HepG2 (cell line): ENCODE results near the gene RGN. TPM values are rescaled to one million over a fixed set of nuclear protein-coding genes. Genes with fewer than 3 reads are reported as not detected.

ENCODE experiments used
- CEBPG ChIP-seq: IDR thresholded peaks from 2 replicates; pipeline ENCODE4 v1.6.1; 2016
- DRAP1 ChIP-seq: IDR thresholded peaks from 2 replicates; pipeline ENCODE4 v1.6.1; 2016; ENCODE audit warnings: missing genetic modification reagents, missing compliant biosample characterization
- ERF ChIP-seq: IDR thresholded peaks from 2 replicates; pipeline ENCODE4 v1.6.1; 2018; ENCODE audit warnings: missing biosample characterization, missing genetic modification reagents
- FLYWCH1 ChIP-seq: sonication (generic); formaldehyde crosslinking; IDR thresholded peaks from 2 replicates; pipeline ENCODE4 v1.8.1; 2023; ENCODE audit warnings: mild to moderate bottlenecking, missing genetic modification reagents
- FOXK1 ChIP-seq: sonication (generic); formaldehyde crosslinking; IDR thresholded peaks from 2 replicates; pipeline ENCODE4 v1.4.0; 2020; ENCODE audit warnings: low read depth, missing genetic modification reagents, borderline replicate concordance
- HOXA5 ChIP-seq: sonication (generic); formaldehyde crosslinking; IDR thresholded peaks from 2 replicates; pipeline ENCODE4 v1.4.0; 2020; ENCODE audit warnings: missing genetic modification reagents
- KDM3A ChIP-seq: IDR thresholded peaks from 2 replicates; pipeline ENCODE4 v1.6.1; 2018; ENCODE audit warnings: low read depth, missing compliant biosample characterization
- MEIS1 ChIP-seq: sonication (generic); formaldehyde crosslinking; IDR thresholded peaks from 2 replicates; pipeline ENCODE4 v1.9.0; 2021; ENCODE audit warnings: mild to moderate bottlenecking, missing genetic modification reagents, moderate library complexity, borderline replicate concordance
- POLR2A ChIP-seq, 2 experiments: IDR thresholded peaks; 2 replicates each; pipeline ENCODE4 v1.6.1; 2011; ENCODE audit warnings: low read depth in 2 of 2, low read length in 2 of 2, mild to moderate bottlenecking in 1 of 2, moderate library complexity in 1 of 2; ENCODE audit not compliant: insufficient read depth in 1 of 2
- SAP130 ChIP-seq: IDR thresholded peaks from 2 replicates; pipeline ENCODE4 v1.6.1; 2016; ENCODE audit warnings: low read depth
- SRSF4 ChIP-seq: fragments of 200-400 bp; formaldehyde crosslinking; IDR thresholded peaks from one replicate; pipeline ENCODE4 v1.6.1; 2018; ENCODE audit warnings: mild to moderate bottlenecking, low read depth, low read length, moderate library complexity; ENCODE audit not compliant: poor library complexity, severe bottlenecking
- TAF15 ChIP-seq: fragments of 200-400 bp; formaldehyde crosslinking; IDR thresholded peaks from one replicate; pipeline ENCODE4 v1.6.1; 2018; ENCODE audit warnings: mild to moderate bottlenecking, low read depth, low read length; ENCODE audit not compliant: poor library complexity, severe bottlenecking
- TBL1XR1 ChIP-seq: fragments of 150-350 bp; IDR thresholded peaks from 2 replicates; pipeline ENCODE4 v1.6.1; 2014; ENCODE audit warnings: borderline replicate concordance, low read length; ENCODE audit not compliant: partially characterized antibody
- TGIF2 ChIP-seq: IDR thresholded peaks from 2 replicates; pipeline ENCODE4 v1.6.1; 2016; ENCODE audit warnings: control low read depth, missing compliant biosample characterization
- ZNF225 ChIP-seq: sonication (generic); formaldehyde crosslinking; IDR thresholded peaks from 2 replicates; pipeline ENCODE4 v1.4.0; 2020; ENCODE audit warnings: mild to moderate bottlenecking, missing genetic modification reagents
- ZNF24 ChIP-seq: fragments of 450-650 bp; IDR thresholded peaks from 2 replicates; pipeline ENCODE4 v1.6.1; 2017; ENCODE audit warnings: antibody characterized with exemption, mild to moderate bottlenecking
- ZNF263 ChIP-seq: sonication (generic); formaldehyde crosslinking; IDR thresholded peaks from 2 replicates; pipeline ENCODE4 v1.4.0; 2020; ENCODE audit warnings: missing genetic modification reagents
- ZNF558 ChIP-seq: sonication (generic); formaldehyde crosslinking; IDR thresholded peaks from 2 replicates; pipeline ENCODE4 v1.9.0; 2022; ENCODE audit warnings: mild to moderate bottlenecking, missing genetic modification reagents, borderline replicate concordance
- ZNF567 ChIP-seq: sonication (generic); formaldehyde crosslinking; IDR thresholded peaks from 2 replicates; pipeline ENCODE4 v1.8.1; 2023; ENCODE audit warnings: mild to moderate bottlenecking, missing genetic modification reagents, borderline replicate concordance
- ZNF569 ChIP-seq: sonication (generic); formaldehyde crosslinking; IDR thresholded peaks from 2 replicates; pipeline ENCODE4 v1.5.0; 2020; ENCODE audit warnings: mild to moderate bottlenecking, missing genetic modification reagents, moderate library complexity, borderline replicate concordance
- ZNF570 ChIP-seq: sonication (generic); formaldehyde crosslinking; IDR thresholded peaks from 2 replicates; pipeline ENCODE4 v1.4.0; 2020; ENCODE audit warnings: mild to moderate bottlenecking, missing genetic modification reagents, borderline replicate concordance
- ZNF644 ChIP-seq: IDR thresholded peaks from 2 replicates; pipeline ENCODE4 v1.6.1; 2016; ENCODE audit warnings: low read depth
- ZNF709 ChIP-seq: sonication (generic); formaldehyde crosslinking; IDR thresholded peaks from 2 replicates; pipeline ENCODE4 v1.5.0; 2020; ENCODE audit warnings: mild to moderate bottlenecking, missing genetic modification reagents
- ZNF713 ChIP-seq: sonication (generic); formaldehyde crosslinking; IDR thresholded peaks from 2 replicates; pipeline ENCODE4 v1.4.0; 2020; ENCODE audit warnings: mild to moderate bottlenecking, missing genetic modification reagents
- ZNF776 ChIP-seq: sonication (generic); formaldehyde crosslinking; IDR thresholded peaks from 2 replicates; pipeline ENCODE4 v1.4.0; 2020; ENCODE audit warnings: mild to moderate bottlenecking, missing genetic modification reagents
- ZNF800 ChIP-seq: sonication (generic); formaldehyde crosslinking; IDR thresholded peaks from 2 replicates; pipeline ENCODE4 v1.4.0; 2020; ENCODE audit warnings: missing genetic modification reagents
- polyA plus RNA-seq, 8 experiments: library from polyadenylated mRNA; depleted of rRNA in 3 of 8; stranded (reverse) in 7 of 8; unstranded in 1 of 8; fragments of >200 nt; fragmentation: Illumina TruSeq in 4 of 8; extraction: Trizol in 4 of 8; gene quantifications; 2 replicates each; pipeline versions ENCODE4 v1.2.1 to v1.2.3, GENCODE V29; 2011 to 2016; ENCODE audit warnings: low read depth in 4 of 8, missing spikeins in 1 of 8, mixed read lengths in 1 of 8; ENCODE audit not compliant: insufficient read depth in 1 of 8
- total RNA-seq, 5 experiments: library from RNA; depleted of rRNA; stranded (reverse); fragments of >200 nt; fragmentation: Illumina TruSeq; extraction: Trizol; gene quantifications; 2 replicates each; pipeline ENCODE4 v1.2.3, GENCODE V29; 2016; ENCODE audit warnings: low read depth in 1 of 5
- TF ChIP-seq, protein P1 (sequence below): IDR thresholded peaks from 2 replicates; pipeline ENCODE4 v1.6.1; 2012; ENCODE audit warnings: low read length, improper control_type of control experiment

The RGN gene
- total and polyA plus RNA-seq, 2 of the 13 experiments (the other 11 are each of a cell fraction or from before 2014, with no cell fraction given) = 19.6 to 74.4 TPM

DNA sequence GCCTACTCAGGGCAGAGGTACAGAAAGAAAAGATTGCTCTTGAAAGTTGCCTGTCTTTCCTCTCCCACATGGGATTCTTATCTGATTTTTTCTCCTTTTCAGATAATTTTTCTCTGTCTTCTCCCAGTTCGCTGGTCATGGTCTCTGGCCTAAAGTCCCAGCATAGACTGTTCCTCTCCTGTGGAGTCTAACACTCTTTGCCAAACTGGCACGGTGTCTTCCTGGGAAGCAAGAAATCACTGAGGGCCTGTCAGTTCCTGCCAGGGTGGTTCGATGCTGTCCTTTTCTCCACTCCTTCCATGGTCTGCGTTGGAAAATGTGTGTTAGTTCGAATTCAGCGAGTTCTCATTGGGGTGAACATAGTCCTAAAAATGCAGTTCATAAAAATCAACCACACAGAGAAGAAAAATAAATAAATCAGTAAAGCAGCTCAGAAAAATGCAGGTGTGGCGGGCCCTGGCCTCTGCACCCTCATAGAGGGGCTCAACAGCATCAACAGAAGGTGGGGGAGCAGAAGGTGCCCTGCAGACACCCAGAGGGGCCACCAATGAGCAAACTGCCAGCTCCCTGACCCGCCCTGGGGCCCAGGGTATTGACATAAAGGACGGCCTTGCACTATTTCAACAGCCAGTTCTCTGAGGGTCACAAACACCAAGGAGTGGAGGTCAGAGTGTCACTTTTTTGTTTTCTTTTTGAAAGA, 2.1 kb downstream of the RGN start (continued):
- TF ChIP-seq MEIS1 (CRISPR knock-in tag) = 0 out of 2 replicates have a peak, but pooled peaks have one; percentile 32
- no peak for TF ChIP-seq ZNF570
- TF ChIP-seq ZNF709 = no peak
- no peak for TF ChIP-seq ZNF567 (CRISPR knock-in tag)
- TF ChIP-seq ZNF24 = no peak
- no peak for TF ChIP-seq ZNF776 (CRISPR knock-in tag)
- TF ChIP-seq ZNF263 = no peak
- TF ChIP-seq DRAP1 (CRISPR knock-in tag) = no peak
- no peak for TF ChIP-seq ZNF569
- no peak for TF ChIP-seq SRSF4
- no peak for TF ChIP-seq ZNF800
- TF ChIP-seq KDM3A (CRISPR knock-in tag) = peak; percentile 62; the same call in 1 of the 2 replicates
- peak; percentile 71; the same call in 1 of the 2 replicates for TF ChIP-seq FOXK1 (CRISPR knock-in tag)
- peak in 1 of 2 experiments; percentile 28; a peak in 2 of 4 replicates for TF ChIP-seq POLR2A (IDR thresholded peaks at IDR 0.05; ENCODE audit: insufficient read depth in 1 of 2, low read depth in 2 of 2, low read length in 2 of 2)
- TF ChIP-seq ZNF558 = no peak
- no peak for TF ChIP-seq HOXA5 (CRISPR knock-in tag)
- TF ChIP-seq TAF15 = no peak
- TF ChIP-seq TGIF2 = 0 out of 2 replicates have a peak, but pooled peaks have one; percentile 19
- no peak for TF ChIP-seq ZNF225 (CRISPR knock-in tag)
- no peak for TF ChIP-seq FLYWCH1 (CRISPR knock-in tag)
- TF ChIP-seq ERF (CRISPR knock-in tag) = 0 out of 2 replicates have a peak, but pooled peaks have one; percentile 38
- TF ChIP-seq CEBPG (CRISPR knock-in tag) = peak; percentile 79
- TF ChIP-seq TBL1XR1 = no peak
- TF ChIP-seq SAP130 (CRISPR knock-in tag) = peak; percentile 77
- TF ChIP-seq, protein P1, sequence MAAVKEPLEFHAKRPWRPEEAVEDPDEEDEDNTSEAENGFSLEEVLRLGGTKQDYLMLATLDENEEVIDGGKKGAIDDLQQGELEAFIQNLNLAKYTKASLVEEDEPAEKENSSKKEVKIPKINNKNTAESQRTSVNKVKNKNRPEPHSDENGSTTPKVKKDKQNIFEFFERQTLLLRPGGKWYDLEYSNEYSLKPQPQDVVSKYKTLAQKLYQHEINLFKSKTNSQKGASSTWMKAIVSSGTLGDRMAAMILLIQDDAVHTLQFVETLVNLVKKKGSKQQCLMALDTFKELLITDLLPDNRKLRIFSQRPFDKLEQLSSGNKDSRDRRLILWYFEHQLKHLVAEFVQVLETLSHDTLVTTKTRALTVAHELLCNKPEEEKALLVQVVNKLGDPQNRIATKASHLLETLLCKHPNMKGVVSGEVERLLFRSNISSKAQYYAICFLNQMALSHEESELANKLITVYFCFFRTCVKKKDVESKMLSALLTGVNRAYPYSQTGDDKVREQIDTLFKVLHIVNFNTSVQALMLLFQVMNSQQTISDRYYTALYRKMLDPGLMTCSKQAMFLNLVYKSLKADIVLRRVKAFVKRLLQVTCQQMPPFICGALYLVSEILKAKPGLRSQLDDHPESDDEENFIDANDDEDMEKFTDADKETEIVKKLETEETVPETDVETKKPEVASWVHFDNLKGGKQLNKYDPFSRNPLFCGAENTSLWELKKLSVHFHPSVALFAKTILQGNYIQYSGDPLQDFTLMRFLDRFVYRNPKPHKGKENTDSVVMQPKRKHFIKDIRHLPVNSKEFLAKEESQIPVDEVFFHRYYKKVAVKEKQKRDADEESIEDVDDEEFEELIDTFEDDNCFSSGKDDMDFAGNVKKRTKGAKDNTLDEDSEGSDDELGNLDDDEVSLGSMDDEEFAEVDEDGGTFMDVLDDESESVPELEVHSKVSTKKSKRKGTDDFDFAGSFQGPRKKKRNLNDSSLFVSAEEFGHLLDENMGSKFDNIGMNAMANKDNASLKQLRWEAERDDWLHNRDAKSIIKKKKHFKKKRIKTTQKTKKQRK = no peak
- no peak for TF ChIP-seq ZNF713 (CRISPR knock-in tag)
- TF ChIP-seq ZNF644 (CRISPR knock-in tag) = no peak
